Transverse colon (tissue), 4 donors: ENCODE measurements around the gene ZMIZ1. TPM values are rescaled to one million over a fixed set of nuclear protein-coding genes. Genes with fewer than 3 reads are reported as not detected.

ENCODE experiments used
- DNase-seq: peaks from one replicate; pipeline ENCODE4 v3.0.0-alpha.2; 2019
- H3K27ac ChIP-seq, 4 donors: fragments of 200-600 bp; sonication (generic); 2 replicates each; pipeline ENCODE4 v1.5.1; 2016 to 2018; ENCODE audit warnings: inconsistent platforms in 4 of 4
- H3K27me3 ChIP-seq: fragments of 200-600 bp; sonication (generic); 2 replicates; pipeline ENCODE4 v1.5.1; 2017; ENCODE audit warnings: inconsistent platforms
- H3K36me3 ChIP-seq, 4 donors: fragments of 200-600 bp; sonication (generic); 2 replicates each; pipeline ENCODE4 v1.5.1; 2017 to 2019; ENCODE audit warnings: inconsistent platforms in 4 of 4
- H3K4me1 ChIP-seq, 4 donors: fragments of 200-600 bp; sonication (generic); 2 replicates each; pipeline ENCODE4 v1.5.1; 2017 to 2020; ENCODE audit warnings: inconsistent platforms in 4 of 4
- H3K4me3 ChIP-seq, 4 donors: fragments of 200-600 bp; sonication (generic); 1 replicate in 1 of 4; 2 replicates in 3 of 4; pipeline versions ENCODE4 v1.5.1 to v1.6.1; 2017 to 2019; ENCODE audit warnings: inconsistent platforms in 4 of 4
- H3K9me3 ChIP-seq, 2 donors: fragments of 200-600 bp; sonication (generic); 2 replicates each; pipeline ENCODE4 v1.5.1; 2017 to 2019; ENCODE audit warnings: inconsistent platforms in 2 of 2
- EP300 ChIP-seq: sonication (generic); formaldehyde crosslinking; IDR thresholded peaks from one replicate; pipeline ENCODE4 v1.6.1; 2017; ENCODE audit warnings: antibody characterized with exemption, low read depth
- POLR2A ChIP-seq: fragments of 450-650 bp; IDR thresholded peaks from one replicate; pipeline ENCODE4 v1.6.1; 2016; ENCODE audit warnings: antibody characterized with exemption, mild to moderate bottlenecking, moderate library complexity
- POLR2AphosphoS5 ChIP-seq, 3 donors: sonication (generic); formaldehyde crosslinking; IDR thresholded peaks; one replicate each; pipeline ENCODE4 v1.6.1; 2016; ENCODE audit warnings: antibody characterized with exemption in 3 of 3
- WGBS, 2 donors: methylation state at CpG; one replicate each; pipeline ENCODE4 v1.1.5; 2018; ENCODE audit warnings: low coverage in 1 of 2; 5-methylcytosine and 5-hydroxymethylcytosine counted together
- in situ Hi-C, 4 donors: fragments of 200-750 bp; cut with MboI; loops; one replicate each; pipeline versions ENCODE4 v1.15.0 to v1.15.1; 2017; ENCODE audit warnings: low sequenced_read_pairs in 3 of 4, low pct_ligation_motif_present in 1 of 4, low pct_unique_long_range_greater_than_20kb in 1 of 4
- intact Hi-C: fragments of 100-400 bp; cut with DNase I; formaldehyde crosslinking; loops from one replicate; pipeline ENCODE4 v1.15.1; 2023; ENCODE audit warnings: low total_unique reads
- total RNA-seq, 4 donors: library from RNA; depleted of rRNA; stranded (reverse); fragments of >200 nt; gene quantifications; one replicate each; pipeline ENCODE4 v1.1.0, GENCODE V29; 2016
- TF ChIP-seq, protein P1 (sequence below), 5 experiments: fragments of 200-600 bp in 3 of 5; fragments of 450-650 bp in 2 of 5; sonication (generic) in 3 of 5; IDR thresholded peaks; 1 replicate in 2 of 5; 2 replicates in 3 of 5; pipeline ENCODE4 v1.5.1; 2016 to 2017; ENCODE audit warnings: antibody characterized with exemption in 5 of 5, inconsistent platforms in 3 of 5, mild to moderate bottlenecking in 2 of 5, moderate library complexity in 1 of 5

Gene ZMIZ1
- total RNA-seq, 4 donors from 2014 or later: 32.0 to 108 (median 63.0) TPM

DNA sequence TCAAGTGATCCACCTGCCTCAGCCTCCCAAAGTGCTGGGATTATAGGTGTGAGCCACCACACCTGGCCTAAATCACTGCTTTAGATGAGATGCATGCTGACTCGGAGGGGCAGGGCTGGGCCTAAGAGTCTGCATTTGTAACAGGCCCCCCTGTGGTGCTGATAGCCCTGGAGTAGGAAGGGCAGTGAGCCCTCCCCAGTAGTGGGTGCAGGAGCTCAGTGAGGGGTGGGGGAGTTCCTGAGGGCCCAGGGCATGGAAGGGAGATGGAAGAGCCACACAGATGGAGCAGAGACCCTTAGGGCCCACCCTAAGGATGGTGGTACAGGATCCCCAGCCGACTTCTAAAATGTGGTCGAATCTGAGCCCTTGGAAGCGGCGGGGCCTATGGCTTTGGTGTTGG, 146.8 kb downstream of the ZMIZ1 start:
- whole genome bisulfite sequencing, 2 donors: 93% methylated on average over 5 of the region's 5 CpGs; no CpG with 5 or more reads in 1 of the 2 donors
- peaks cover 0 to 16% (median 7%) of the 10 kb centered on the region in 4 donors for H3K36me3 ChIP-seq

DNA sequence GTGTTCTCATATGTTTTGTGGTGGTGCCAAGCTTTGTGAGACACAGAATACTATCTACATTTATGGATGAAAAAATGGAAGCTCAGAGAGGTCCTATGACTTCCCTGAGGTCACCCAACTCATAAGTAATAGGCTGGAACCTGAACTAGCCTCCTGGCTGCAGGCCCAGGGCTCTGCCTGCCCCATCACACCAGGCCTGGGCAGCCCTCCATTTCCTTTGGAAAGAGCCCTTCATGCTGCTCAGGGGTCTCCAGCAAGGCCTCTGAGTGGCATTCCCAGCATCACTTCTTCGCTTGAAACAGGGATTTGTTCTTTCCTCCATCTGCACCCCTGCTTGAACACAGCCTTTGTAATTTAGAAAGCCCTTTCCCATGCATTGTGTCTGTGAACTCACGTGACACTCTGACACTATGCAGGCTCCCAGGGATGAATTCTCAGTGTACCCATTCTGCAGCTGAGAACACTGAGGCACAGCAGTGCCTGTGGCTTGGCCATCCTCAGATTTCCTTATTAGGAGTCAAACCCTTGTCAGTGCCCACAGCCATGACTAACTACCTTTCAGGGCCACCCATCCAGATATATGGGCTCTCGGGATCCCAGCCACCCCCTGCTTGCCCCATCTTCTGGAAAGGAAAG, 150.7 kb downstream of the ZMIZ1 start:
- H3K27me3 ChIP-seq: no peaks in the 10 kb centered on the region
- H3K9me3 ChIP-seq: no peaks in the 10 kb centered on the region
- DNase-seq: no peak
- peaks cover 22 to 53% (median 30%) of the 10 kb centered on the region in 4 donors for H3K4me1 ChIP-seq
- TF ChIP-seq POLR2AphosphoS5 (IDR thresholded peaks at IDR 0.05) (no peak), POLR2A (no peak), EP300 (no peak)
- TF ChIP-seq, protein P1, sequence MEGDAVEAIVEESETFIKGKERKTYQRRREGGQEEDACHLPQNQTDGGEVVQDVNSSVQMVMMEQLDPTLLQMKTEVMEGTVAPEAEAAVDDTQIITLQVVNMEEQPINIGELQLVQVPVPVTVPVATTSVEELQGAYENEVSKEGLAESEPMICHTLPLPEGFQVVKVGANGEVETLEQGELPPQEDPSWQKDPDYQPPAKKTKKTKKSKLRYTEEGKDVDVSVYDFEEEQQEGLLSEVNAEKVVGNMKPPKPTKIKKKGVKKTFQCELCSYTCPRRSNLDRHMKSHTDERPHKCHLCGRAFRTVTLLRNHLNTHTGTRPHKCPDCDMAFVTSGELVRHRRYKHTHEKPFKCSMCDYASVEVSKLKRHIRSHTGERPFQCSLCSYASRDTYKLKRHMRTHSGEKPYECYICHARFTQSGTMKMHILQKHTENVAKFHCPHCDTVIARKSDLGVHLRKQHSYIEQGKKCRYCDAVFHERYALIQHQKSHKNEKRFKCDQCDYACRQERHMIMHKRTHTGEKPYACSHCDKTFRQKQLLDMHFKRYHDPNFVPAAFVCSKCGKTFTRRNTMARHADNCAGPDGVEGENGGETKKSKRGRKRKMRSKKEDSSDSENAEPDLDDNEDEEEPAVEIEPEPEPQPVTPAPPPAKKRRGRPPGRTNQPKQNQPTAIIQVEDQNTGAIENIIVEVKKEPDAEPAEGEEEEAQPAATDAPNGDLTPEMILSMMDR (IDR thresholded peaks at IDR 0.05): no peak
- no peak overlapping the region for H3K4me3 ChIP-seq
- in situ Hi-C loops: loop anchor here in 1 of 4 donors (25.0 kb wide), 1 partner anchor 1007 kb away; no protein-coding TSS in a partner anchor
- peaks cover 0 to 9% (median 2%) of the 10 kb centered on the region in 4 donors for H3K36me3 ChIP-seq
- peak overlapping the region; percentile 50 to 89 (median 83) for H3K27ac ChIP-seq
- WGBS, 2 donors: 85 to 100% methylated on average over 1 to 3 of the region's 3 CpGs
- intact Hi-C loops: no loop called here

More for the DNA sequence above, 146.8 kb downstream of the ZMIZ1 start:
- Histone ChIP-seq H3K4me1 (peaks cover 0 to 14% (median 3%) of the 10 kb centered on the region in 4 donors), H3K27ac (no peak overlapping the region), H3K4me3 (no peak overlapping the region), H3K9me3 (no peaks in the 10 kb centered on the region), H3K27me3 (no peaks in the 10 kb centered on the region)
- TF ChIP-seq, protein P1 (IDR thresholded peaks at IDR 0.05): no peak
- TF ChIP-seq POLR2A (no peak), EP300 (no peak), POLR2AphosphoS5 (IDR thresholded peaks at IDR 0.05) (no peak)
- intact Hi-C loops (no loop called here), in situ Hi-C loops (loop anchor here in 1 of 4 donors (25.0 kb wide), 1 partner anchor 1003 kb away; no protein-coding TSS in a partner anchor)
- DNase-seq: no peak

DNA sequence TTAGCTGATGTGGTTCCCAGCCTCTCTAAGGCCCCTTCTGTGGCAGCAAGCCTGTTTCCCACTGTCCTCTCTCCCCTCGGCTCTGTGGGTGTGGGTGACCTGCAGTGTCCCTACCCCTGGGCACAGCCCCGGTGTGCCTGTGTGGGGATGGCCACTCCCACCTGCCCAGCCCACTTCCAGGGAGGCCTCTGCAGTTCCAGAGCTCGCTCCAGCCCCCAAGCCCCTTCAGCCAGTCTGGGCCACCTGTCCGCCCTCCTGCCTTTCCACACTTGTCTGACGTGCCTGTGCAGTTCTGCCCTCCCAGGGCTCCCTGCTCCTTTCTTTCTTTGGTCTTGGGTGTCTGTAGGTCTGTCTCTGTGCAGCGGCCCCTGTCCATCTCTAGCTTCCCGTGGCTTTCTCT, 151.5 kb downstream of the ZMIZ1 start:
- Histone ChIP-seq H3K9me3 (no peaks in the 10 kb centered on the region), H3K4me1 (peaks cover 25 to 54% (median 35%) of the 10 kb centered on the region in 4 donors), H3K27ac (peak overlapping the region; percentile 19 to 89 (median 83)), H3K4me3 (no peak overlapping the region), H3K27me3 (no peaks in the 10 kb centered on the region), H3K36me3 (peaks cover 0 to 8% (median 2%) of the 10 kb centered on the region in 4 donors)
- TF ChIP-seq EP300 (no peak), POLR2AphosphoS5 (IDR thresholded peaks at IDR 0.05) (no peak)
- no peak for DNase-seq
- intact Hi-C loops (loop anchor here (5.0 kb wide), 1 partner anchor 52 kb away; no protein-coding TSS in a partner anchor), in situ Hi-C loops (loop anchor here in 1 of 4 donors (25.0 kb wide), 1 partner anchor 1008 kb away; no protein-coding TSS in a partner anchor)
- 75% methylated on average over 7 of the region's 7 CpGs; no CpG with 5 or more reads in 1 of the 2 donors for WGBS, 2 donors

DNA sequence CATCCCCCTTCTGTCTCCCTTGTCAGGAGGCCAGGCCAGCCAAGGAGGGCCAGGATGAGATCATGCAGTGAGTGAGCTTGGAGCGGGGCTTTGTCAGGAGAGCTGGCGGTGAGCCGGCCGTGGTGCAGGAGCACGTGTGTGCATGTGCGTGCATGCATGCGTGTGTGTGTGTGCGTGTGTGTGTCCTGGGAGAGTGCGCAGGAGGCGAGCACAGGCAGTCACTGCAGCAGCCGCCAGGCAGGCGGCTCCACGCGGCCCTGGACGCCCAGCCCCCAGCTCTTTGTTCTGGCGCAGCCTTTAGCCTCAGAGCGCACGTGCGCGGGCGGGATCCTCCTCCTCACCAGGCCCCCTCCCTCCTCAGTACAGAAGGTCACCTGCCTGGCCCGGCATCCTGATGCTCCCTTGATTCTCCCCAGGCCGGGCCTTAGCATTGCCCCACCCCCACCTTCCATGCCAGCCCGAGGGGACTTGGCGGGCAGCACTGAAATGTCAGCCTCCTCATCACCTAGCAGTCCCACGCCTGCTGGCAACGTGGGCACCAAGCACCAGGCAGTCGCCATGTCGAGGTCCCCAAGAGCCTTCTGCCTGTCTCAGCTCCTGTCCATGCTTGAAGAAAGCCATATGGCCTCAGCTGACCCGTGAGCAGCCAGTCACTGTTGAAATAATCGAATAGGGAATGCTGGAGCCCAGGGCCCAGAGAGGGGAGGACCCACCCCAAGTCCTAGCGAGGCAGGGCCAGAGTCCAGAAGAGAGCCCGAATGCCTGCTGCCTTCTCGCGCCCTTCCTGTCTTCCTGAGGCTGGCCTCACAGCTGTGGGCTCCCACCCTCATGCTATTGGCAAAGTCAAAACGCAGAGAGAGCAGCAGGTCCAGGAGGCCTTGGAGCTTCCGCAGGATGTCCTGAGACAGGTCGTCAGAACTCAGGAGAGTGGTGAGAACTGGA, 152.6 kb downstream of the ZMIZ1 start:
- Histone ChIP-seq H3K27me3 (no peaks in the 10 kb centered on the region), H3K4me1 (peaks cover 25 to 54% (median 35%) of the 10 kb centered on the region in 4 donors), H3K27ac (peak overlapping the region; percentile 65 to 89 (median 83)), H3K9me3 (no peaks in the 10 kb centered on the region), H3K36me3 (peaks cover 0 to 5% (median 2%) of the 10 kb centered on the region in 4 donors), H3K4me3 (no peak overlapping the region)
- in situ Hi-C loops: loop anchor here in 1 of 4 donors (25.0 kb wide), 1 partner anchor 1009 kb away; no protein-coding TSS in a partner anchor
- 64% methylated on average over 35 of the region's 38 CpGs; no CpG with 5 or more reads in 1 of the 2 donors for WGBS, 2 donors
- intact Hi-C loops: loop anchor here (5.0 kb wide), 1 partner anchor 51 kb away; no protein-coding TSS in a partner anchor
- DNase-seq: peak; percentile 44
- no peak for TF ChIP-seq POLR2A
- TF ChIP-seq EP300: peak; percentile 26
- TF ChIP-seq POLR2AphosphoS5 (IDR thresholded peaks at IDR 0.05): peak; percentile 23 to 45 (median 29)
